SK-N-SH (cell line): ENCODE measurements around the gene INHBA. TPM values are rescaled to one million over a fixed set of nuclear protein-coding genes. Genes with fewer than 3 reads are reported as not detected.

Source experiments
- CTCF ChIA-PET: fragments of 300-600, 350-600 bp; formaldehyde crosslinking; extraction: SDS; loops from one replicate; lab custom pipeline; 2021; lab: Yijun Ruan, JAX
- POLR2A ChIA-PET: fragments of 350-600 bp; sonication (Branson Sonifier 250); formaldehyde crosslinking; extraction: SDS; loops from one replicate; lab custom pipeline; 2020; ENCODE audit warnings: antibody characterized with exemption, inconsistent platforms; lab: Yijun Ruan, JAX
- DNase-seq: peaks from one replicate; pipeline ENCODE4 v3.0.0; 2012
- H2AFZ ChIP-seq: fragments of 200-600 bp; sonication (generic); 2 replicates; pipeline ENCODE4 v1.8.1; 2016; ENCODE audit warnings: antibody characterized with exemption, mild to moderate bottlenecking, low read depth
- H3F3A ChIP-seq: fragments of 200-600 bp; sonication (generic); replicated peaks from 2 replicates; pipeline ENCODE3; 2016; ENCODE audit warnings: antibody characterized with exemption, mild to moderate bottlenecking; ENCODE audit not compliant: insufficient read depth
- H3K27ac ChIP-seq, 2 experiments: fragments of 200-500 bp in 1 of 2; fragments of 200-600 bp in 1 of 2; sonication (Bioruptor generic) in 1 of 2; sonication (generic), shearing (Covaris generic) in 1 of 2; 2 replicates each; pipeline versions ENCODE4 v1.5.1 to v1.6.1; 2014 to 2016; ENCODE audit warnings: low read depth in 2 of 2, inconsistent platforms in 1 of 2, low read length in 1 of 2, mild to moderate bottlenecking in 1 of 2, mixed read lengths in 1 of 2
- H3K27me3 ChIP-seq: fragments of 200-600 bp; sonication (generic), shearing (Covaris generic); 2 replicates; pipeline ENCODE4 v1.6.1; 2016; ENCODE audit warnings: mixed run types; ENCODE audit not compliant: insufficient read depth
- H3K36me3 ChIP-seq, 2 experiments: fragments of 200-500 bp in 1 of 2; fragments of 200-600 bp in 1 of 2; sonication (Bioruptor generic) in 1 of 2; sonication (generic) in 1 of 2; replicated peaks in 1 of 2; 2 replicates each; pipeline versions ENCODE3 to v1.5.1; 2014 to 2016; ENCODE audit warnings: low read length in 1 of 2, mild to moderate bottlenecking in 1 of 2; ENCODE audit not compliant: insufficient read depth in 2 of 2, control insufficient read depth in 1 of 2
- H3K4me1 ChIP-seq, 2 experiments: fragments of 200-500 bp in 1 of 2; fragments of 200-600 bp in 1 of 2; sonication (Bioruptor generic) in 1 of 2; sonication (generic), shearing (Covaris generic) in 1 of 2; 2 replicates each; pipeline versions ENCODE4 v1.5.1 to v1.6.1; 2014 to 2016; ENCODE audit warnings: low read depth in 1 of 2, low read length in 1 of 2, mixed run types in 1 of 2; ENCODE audit not compliant: insufficient read depth in 2 of 2, control insufficient read depth in 1 of 2
- H3K4me2 ChIP-seq: fragments of 200-600 bp; sonication (generic), shearing (Covaris generic); 2 replicates; pipeline ENCODE4 v1.6.1; 2017; ENCODE audit warnings: mixed run types
- H3K4me3 ChIP-seq, 2 experiments: fragments of 200-500 bp in 1 of 2; fragments of 200-600 bp in 1 of 2; sonication (Bioruptor generic) in 1 of 2; sonication (generic), shearing (Covaris generic) in 1 of 2; 2 replicates each; pipeline versions ENCODE4 v1.5.1 to v1.8.1; 2014 to 2016; ENCODE audit warnings: low read depth in 2 of 2, inconsistent platforms in 1 of 2, low read length in 1 of 2, mild to moderate bottlenecking in 1 of 2, mixed read lengths in 1 of 2, moderate library complexity in 1 of 2
- H3K79me2 ChIP-seq: fragments of 200-600 bp; sonication (generic); 2 replicates; pipeline ENCODE4 v1.8.1; 2017; ENCODE audit warnings: mild to moderate bottlenecking; ENCODE audit not compliant: insufficient read depth
- H3K9ac ChIP-seq: fragments of 200-600 bp; sonication (generic); 2 replicates; pipeline ENCODE4 v1.6.1; 2017; ENCODE audit warnings: mixed run types
- H3K9me2 ChIP-seq: fragments of 200-600 bp; sonication (generic); 2 replicates; pipeline ENCODE4 v1.6.1; 2017; ENCODE audit warnings: mixed run types
- H3K9me3 ChIP-seq: fragments of 200-600 bp; sonication (generic); 2 replicates; pipeline ENCODE4 v1.6.1; 2017; ENCODE audit warnings: mixed run types, mild to moderate bottlenecking, moderate library complexity
- H4K20me1 ChIP-seq: fragments of 200-600 bp; sonication (generic); 2 replicates; pipeline ENCODE4 v1.6.1; 2017; ENCODE audit warnings: mild to moderate bottlenecking, mixed run types; ENCODE audit not compliant: insufficient read depth
- EP300 ChIP-seq, 2 experiments: IDR thresholded peaks; 2 replicates each; pipeline versions ENCODE4 v1.4.0 to v1.6.1; 2012; ENCODE audit warnings: borderline replicate concordance in 1 of 2, low read depth in 1 of 2, low read length in 1 of 2
- FOSL2 ChIP-seq: IDR thresholded peaks from 2 replicates; pipeline ENCODE4 v1.4.0; 2012; ENCODE audit warnings: low read depth, mild to moderate bottlenecking, moderate library complexity, borderline replicate concordance
- NFIC ChIP-seq: IDR thresholded peaks from 2 replicates; pipeline ENCODE4 v1.4.0; 2012; ENCODE audit warnings: borderline replicate concordance
- NRF1 ChIP-seq: IDR thresholded peaks from 2 replicates; pipeline ENCODE4 v1.6.1; 2012; ENCODE audit warnings: low read depth, mild to moderate bottlenecking, low read length
- RAD21 ChIP-seq: IDR thresholded peaks from 2 replicates; pipeline ENCODE4 v1.6.1; 2012; ENCODE audit warnings: mild to moderate bottlenecking, low read length
- RCOR1 ChIP-seq: fragments of 150-350 bp; IDR thresholded peaks from 2 replicates; pipeline ENCODE4 v1.6.1; 2017; ENCODE audit warnings: antibody characterized with exemption, low read length
- RFX5 ChIP-seq: IDR thresholded peaks from 2 replicates; pipeline ENCODE4 v1.6.1; 2012; ENCODE audit warnings: mild to moderate bottlenecking, improper control_type of control experiment, low read length
- RXRA ChIP-seq: IDR thresholded peaks from 2 replicates; pipeline ENCODE4 v1.4.0; 2012; ENCODE audit warnings: low read depth, mild to moderate bottlenecking, borderline replicate concordance
- SMC3 ChIP-seq: IDR thresholded peaks from 2 replicates; pipeline ENCODE4 v1.6.1; 2012; ENCODE audit warnings: low read depth, low read length, improper control_type of control experiment
- WGBS: methylation state at CpG from one replicate; pipeline ENCODE4 v1.1.6; 2017; ENCODE audit warnings: low lambda C conversion rate; 5-methylcytosine and 5-hydroxymethylcytosine counted together
- polyA plus RNA-seq, 3 experiments: library from polyadenylated mRNA; depleted of rRNA; stranded (reverse); fragments of >200 nt; gene quantifications; 2 replicates each; pipeline ENCODE4 v1.2.3, GENCODE V29; 2012
- TF ChIP-seq, protein P1 (sequence below): IDR thresholded peaks from 2 replicates; pipeline ENCODE4; 2012

Gene INHBA
- polyA plus RNA-seq, 1 of the 3 experiments (the other 2 are of a cell fraction) = 81.0 TPM

DNA sequence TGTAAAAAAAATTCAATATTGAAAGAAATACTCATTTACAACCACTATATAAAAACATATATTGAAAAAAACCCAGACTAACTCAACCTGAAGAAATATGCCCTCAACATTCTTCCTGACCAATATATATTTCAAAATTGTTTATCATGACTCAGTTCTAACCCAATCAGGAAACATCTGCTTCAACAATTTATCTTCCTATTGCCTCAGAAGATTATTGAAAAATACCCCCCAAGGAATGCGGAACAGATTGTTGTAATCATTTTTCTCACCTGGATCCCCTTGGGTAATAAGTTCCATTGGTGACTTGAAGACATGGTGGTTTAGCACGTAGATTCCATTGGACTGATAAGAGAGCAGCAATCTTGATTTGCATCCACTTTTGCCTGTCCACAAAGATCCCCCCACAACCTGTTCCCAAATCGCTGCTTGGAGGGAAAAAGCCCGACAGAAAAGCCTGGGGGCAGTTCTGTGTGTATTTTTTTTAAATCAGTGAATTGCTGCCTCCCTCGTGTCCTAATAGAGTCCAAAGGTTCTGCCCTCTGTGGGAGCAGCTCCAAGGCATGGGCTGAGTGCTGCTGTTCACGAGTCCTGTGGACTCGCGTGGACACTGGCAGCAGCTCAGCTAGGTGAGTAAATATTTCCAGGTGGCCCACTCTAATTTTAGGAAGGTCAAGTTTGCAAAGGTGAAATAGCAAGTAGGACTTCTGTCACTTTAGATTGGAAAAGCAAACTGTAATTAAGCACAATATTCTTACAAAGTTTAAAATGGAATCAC, 5.9 kb upstream of the INHBA start:
- Histone ChIP-seq H3K36me3 (no peaks in the 10 kb centered on the region), H3K9ac (no peak overlapping the region), H3K4me3 (no peak overlapping the region), H3K27ac (peak overlapping the region in 1 of 2 experiments; percentile 39; a peak in 2 of 4 replicates), H3K9me3 (no peaks in the 10 kb centered on the region), H4K20me1 (no peaks in the 10 kb centered on the region), H3K4me1 (peaks cover 19 to 22% of the 10 kb centered on the region in 2 experiments; a peak in 3 of 4 replicates), H3F3A (peaks cover 32% of the 10 kb centered on the region), H3K9me2 (no peaks in the 10 kb centered on the region), H3K4me2 (no peak overlapping the region), H3K79me2 (peaks cover 20% of the 10 kb centered on the region; the same call in 1 of the 2 replicates), H3K27me3 (no peaks in the 10 kb centered on the region), H2AFZ (no peak overlapping the region)
- ChIA-PET CTCF (interaction anchor here (1.0 to 11.0 kb wide), 6 partner anchors 14 to 1476 kb away, joined by 3 to 148 read pairs (median 46); no protein-coding TSS in a partner anchor), POLR2A (no interaction called here)
- WGBS = 87% methylated on average over 8 of the region's 8 CpGs
- no peak for DNase-seq
- TF ChIP-seq FOSL2 = 0 out of 2 replicates have a peak, but pooled peaks have one; percentile 4
- no peak for TF ChIP-seq RCOR1
- TF ChIP-seq EP300 (IDR thresholded peaks at IDR 0.05; ENCODE audit: borderline replicate concordance in 1 of 2, low read depth in 1 of 2, low read length in 1 of 2) = no peak

DNA sequence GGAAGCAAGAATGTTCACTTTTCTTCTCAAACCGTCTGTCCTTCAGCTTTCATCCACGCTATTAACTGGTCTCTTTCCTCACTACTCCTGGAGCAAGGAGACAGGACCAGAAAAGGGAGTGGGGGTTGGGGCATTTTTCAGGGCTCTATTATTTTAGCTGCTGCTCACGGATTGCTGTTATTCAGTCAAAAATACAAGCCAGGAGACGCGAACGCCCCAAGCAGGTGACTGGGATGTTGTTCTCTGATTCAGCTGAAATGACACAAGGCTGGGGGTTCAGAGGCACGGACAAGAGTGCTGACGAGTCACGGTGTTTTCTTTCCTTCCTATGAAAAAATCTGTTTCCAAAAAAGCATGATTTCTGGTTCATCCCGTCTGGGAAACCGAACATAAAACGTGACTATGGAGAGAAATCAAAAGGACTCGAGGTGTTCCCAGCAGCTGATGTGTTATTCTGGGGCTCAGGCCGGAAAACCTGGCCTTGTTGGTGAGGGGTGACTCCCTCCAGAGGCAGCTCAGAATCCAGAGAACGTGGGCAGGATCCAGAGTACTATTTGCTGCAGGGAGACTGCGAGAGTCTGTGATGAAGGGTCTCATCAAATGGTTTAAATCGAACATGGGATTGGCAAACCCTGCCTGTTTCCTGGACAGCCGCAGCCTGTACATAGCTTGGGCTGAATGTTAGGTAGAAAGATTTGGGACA, 3.5 kb upstream of the INHBA start:
- Histone ChIP-seq H2AFZ (peak overlapping the region; percentile 82; the same call in 1 of the 2 replicates), H3K9me3 (no peaks in the 10 kb centered on the region), H3F3A (peaks cover 52% of the 10 kb centered on the region), H3K79me2 (peaks cover 44% of the 10 kb centered on the region), H3K36me3 (peaks cover 0 to 4% of the 10 kb centered on the region in 2 experiments), H3K27me3 (no peaks in the 10 kb centered on the region), H3K27ac (peak overlapping the region; percentile 92 to 93), H3K4me3 (peak overlapping the region; percentile 55 to 73; a peak in 3 of 4 replicates), H3K9ac (peak overlapping the region; percentile 79), H4K20me1 (peaks cover 8% of the 10 kb centered on the region; the same call in 1 of the 2 replicates), H3K9me2 (no peaks in the 10 kb centered on the region), H3K4me2 (peak overlapping the region; percentile 94), H3K4me1 (peaks cover 22 to 23% of the 10 kb centered on the region in 2 experiments)
- DNase-seq = no peak
- ChIA-PET CTCF (interaction anchor here (0.7 to 11.0 kb wide), 30 partner anchors 9 to 1572 kb away, joined by 3 to 148 read pairs (median 6); partner anchors contain the start of genes MPLKIP and SUGCT), POLR2A (no interaction called here)
- TF ChIP-seq, protein P1, sequence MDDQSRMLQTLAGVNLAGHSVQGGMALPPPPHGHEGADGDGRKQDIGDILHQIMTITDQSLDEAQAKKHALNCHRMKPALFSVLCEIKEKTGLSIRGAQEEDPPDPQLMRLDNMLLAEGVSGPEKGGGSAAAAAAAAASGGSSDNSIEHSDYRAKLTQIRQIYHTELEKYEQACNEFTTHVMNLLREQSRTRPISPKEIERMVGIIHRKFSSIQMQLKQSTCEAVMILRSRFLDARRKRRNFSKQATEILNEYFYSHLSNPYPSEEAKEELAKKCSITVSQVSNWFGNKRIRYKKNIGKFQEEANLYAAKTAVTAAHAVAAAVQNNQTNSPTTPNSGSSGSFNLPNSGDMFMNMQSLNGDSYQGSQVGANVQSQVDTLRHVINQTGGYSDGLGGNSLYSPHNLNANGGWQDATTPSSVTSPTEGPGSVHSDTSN = no peak
- TF ChIP-seq SMC3 (no peak), RFX5 (no peak), FOSL2 (no peak), RAD21 (no peak), NFIC (no peak), RXRA (no peak), NRF1 (no peak)
- WGBS = 89% methylated on average over 18 of the region's 18 CpGs
